A549 (cell line): Measurements from ENCODE around the gene NNT.

Source experiments
- CTCF ChIP-seq: fragments of >200 bp; sonication (Bioruptor Twin); formaldehyde crosslinking; IDR thresholded peaks from 3 replicates; pipeline ENCODE4 v1.5.1; 2016
- FOXS1 ChIP-seq: fragments of 250-450 bp; sonication (Bioruptor Pico); IDR thresholded peaks from 2 replicates; pipeline ENCODE4 v1.5.0; 2020; ENCODE audit warnings: mild to moderate bottlenecking, moderate library complexity
- HDAC2 ChIP-seq: fragments of 200-600 bp; sonication (generic); IDR thresholded peaks from 2 replicates; pipeline ENCODE4 v1.6.1; 2016
- JUNB ChIP-seq: fragments of >200 bp; sonication (Bioruptor Twin); formaldehyde crosslinking; IDR thresholded peaks from 2 replicates; pipeline ENCODE4 v1.6.1; 2016
- NFE2L2 ChIP-seq: fragments of 150-350 bp; conservative IDR thresholded peaks from 2 replicates; pipeline ENCODE4 v1.6.1; 2014; ENCODE audit warnings: low read length
- POLR2A ChIP-seq: IDR thresholded peaks from 2 replicates; pipeline ENCODE4 v1.6.1; 2012; ENCODE audit warnings: mild to moderate bottlenecking, low read length
- TF ChIP-seq, protein P1 (sequence below): fragments of 450-650 bp; IDR thresholded peaks from 2 replicates; pipeline ENCODE4 v1.6.1; 2014; ENCODE audit warnings: antibody characterized with exemption
- TF ChIP-seq, protein P2 (sequence below): IDR thresholded peaks from 2 replicates; pipeline ENCODE4 v1.6.1; 2012

DNA sequence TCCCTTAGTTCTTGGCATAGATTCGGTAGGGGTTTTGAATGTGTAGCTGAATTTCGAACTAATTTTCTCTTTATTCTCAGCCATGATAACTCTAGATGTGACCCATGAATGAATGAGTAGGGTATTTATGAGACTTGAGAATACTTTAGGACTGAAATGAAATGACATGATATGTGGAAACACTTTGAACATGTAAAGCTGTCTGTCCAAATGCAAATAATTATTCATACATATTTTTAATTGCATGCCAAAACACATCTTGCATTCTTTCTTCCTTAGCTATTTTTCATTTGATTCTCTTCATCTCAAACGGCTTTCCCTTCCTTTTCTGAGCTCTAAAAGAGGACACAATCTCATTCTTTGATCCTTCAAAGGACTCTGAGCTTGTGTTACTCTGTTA lies 3.4 kb downstream of the NNT start:
- TF ChIP-seq CTCF (no peak), JUNB (no peak), NFE2L2 (no peak), POLR2A (no peak), FOXS1 (CRISPR knock-in tag) (no peak), HDAC2 (no peak)
- TF ChIP-seq, protein P1, sequence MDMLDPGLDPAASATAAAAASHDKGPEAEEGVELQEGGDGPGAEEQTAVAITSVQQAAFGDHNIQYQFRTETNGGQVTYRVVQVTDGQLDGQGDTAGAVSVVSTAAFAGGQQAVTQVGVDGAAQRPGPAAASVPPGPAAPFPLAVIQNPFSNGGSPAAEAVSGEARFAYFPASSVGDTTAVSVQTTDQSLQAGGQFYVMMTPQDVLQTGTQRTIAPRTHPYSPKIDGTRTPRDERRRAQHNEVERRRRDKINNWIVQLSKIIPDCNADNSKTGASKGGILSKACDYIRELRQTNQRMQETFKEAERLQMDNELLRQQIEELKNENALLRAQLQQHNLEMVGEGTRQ = no peak
- TF ChIP-seq, protein P2, sequence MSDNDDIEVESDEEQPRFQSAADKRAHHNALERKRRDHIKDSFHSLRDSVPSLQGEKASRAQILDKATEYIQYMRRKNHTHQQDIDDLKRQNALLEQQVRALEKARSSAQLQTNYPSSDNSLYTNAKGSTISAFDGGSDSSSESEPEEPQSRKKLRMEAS = no peak
